Measurements from ENCODE around the gene VPS13C.

GRCh38 chr15:62071711-62072308 lies 11.6 kb upstream of the VPS13C start:
- TF ChIP-seq SP1 (IDR thresholded peaks at IDR 0.05), result no peak
- no peak for TF ChIP-seq LEF1 (IDR thresholded peaks at IDR 0.05; ENCODE audit: borderline replicate concordance)
- TF ChIP-seq TARDBP (IDR thresholded peaks at IDR 0.05), result no peak
- TF ChIP-seq FOXK2 (IDR thresholded peaks at IDR 0.05), result no peak
- TF ChIP-seq PKNOX1 (IDR thresholded peaks at IDR 0.05), result no peak
- no peak for TF ChIP-seq FOXM1 (IDR thresholded peaks at IDR 0.05; ENCODE audit: borderline replicate concordance)
- TF ChIP-seq ARNT (IDR thresholded peaks at IDR 0.05), result no peak
- no peak for TF ChIP-seq NFRKB (IDR thresholded peaks at IDR 0.05)
- no peak for TF ChIP-seq HDGF (IDR thresholded peaks at IDR 0.05; ENCODE audit: borderline replicate concordance)
